Thyroid gland (tissue), 4 donors: ENCODE measurements around the gene HHIP. TPM values are rescaled to one million over a fixed set of nuclear protein-coding genes. Genes with fewer than 3 reads are reported as not detected.
A peak's percentile ranks its signal among the peaks of the same experiment; 100 is the strongest.
"Not testable (repeated sequence)": the region's sequence is repeated elsewhere in the genome, so short reads cannot be mapped to it uniquely, and the experiment has no call there.

Source experiments
- DNase-seq, 2 donors: peaks; one replicate each; pipeline ENCODE4 v3.0.0-alpha.2; 2019
- H3K27ac ChIP-seq, 3 donors: fragments of 200-600 bp; sonication (generic); 1 replicate in 2 of 3; 2 replicates in 1 of 3; pipeline ENCODE4 v1.5.1; 2016 to 2019; ENCODE audit warnings: mild to moderate bottlenecking in 1 of 3, moderate library complexity in 1 of 3
- H3K27me3 ChIP-seq: fragments of 200-600 bp; sonication (generic); one replicate; pipeline ENCODE4 v1.5.1; 2019
- H3K36me3 ChIP-seq, 2 donors: fragments of 200-600 bp; sonication (generic); one replicate each; pipeline ENCODE4 v1.5.1; 2016 to 2019
- H3K4me1 ChIP-seq, 2 donors: fragments of 200-600 bp; sonication (generic); one replicate each; pipeline ENCODE4 v1.5.1; 2017 to 2019
- H3K4me3 ChIP-seq, 3 donors: fragments of 200-600 bp; sonication (generic); replicated peaks in 1 of 3; 1 replicate in 2 of 3; 2 replicates in 1 of 3; pipeline ENCODE4 v1.5.1; 2016; ENCODE audit warnings: mild to moderate bottlenecking in 1 of 3
- H3K9me3 ChIP-seq: fragments of 200-600 bp; sonication (generic); one replicate; pipeline ENCODE4 v1.5.1; 2017
- POLR2A ChIP-seq, 2 donors: fragments of 450-650 bp; IDR thresholded peaks; one replicate each; pipeline ENCODE4 v1.6.1; 2017; ENCODE audit warnings: antibody characterized with exemption in 2 of 2, mild to moderate bottlenecking in 2 of 2, moderate library complexity in 1 of 2
- WGBS, 2 donors: methylation state at CpG; one replicate each; pipeline ENCODE4 v1.1.5; 2017; 5-methylcytosine and 5-hydroxymethylcytosine counted together
- intact Hi-C: fragments of 100-400 bp; cut with DNase I; formaldehyde crosslinking; loops from one replicate; pipeline ENCODE4 v1.15.1; 2023
- total RNA-seq, 4 donors: library from RNA; depleted of rRNA; stranded (reverse); fragments of >200 nt; gene quantifications; one replicate each; pipeline ENCODE4 v1.2.3, GENCODE V29; 2016
- TF ChIP-seq, protein P1 (sequence below), 6 experiments: fragments of 200-600 bp in 3 of 6; fragments of 450-650 bp in 3 of 6; sonication (generic) in 3 of 6; IDR thresholded peaks; one replicate each; pipeline ENCODE4 v1.5.1; 2016 to 2019; ENCODE audit warnings: antibody characterized with exemption in 6 of 6, mild to moderate bottlenecking in 2 of 6, inconsistent platforms in 1 of 6, moderate library complexity in 1 of 6

The HHIP gene
- total RNA-seq, 4 donors from 2014 or later, result 0.33 to 0.81 (median 0.47) TPM

DNA sequence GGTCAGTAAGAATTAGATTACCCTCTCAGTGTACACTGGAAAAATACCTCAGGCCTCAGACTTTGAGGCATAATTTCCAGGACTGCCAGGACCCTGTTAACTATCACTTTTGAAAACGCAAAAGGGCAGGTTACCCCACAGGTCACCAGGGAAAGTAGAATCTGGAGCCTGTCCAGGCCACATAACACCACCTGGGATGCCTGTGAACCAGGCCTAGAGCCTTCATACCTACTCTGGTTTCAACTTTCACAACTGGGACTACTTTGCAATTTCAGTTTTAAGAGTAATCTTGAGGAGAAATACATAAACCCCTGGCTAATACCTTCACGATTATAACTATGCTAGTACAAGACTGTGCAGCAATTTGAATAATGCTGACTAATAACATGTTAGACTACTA lies 132.4 kb downstream of the HHIP start:
- Histone ChIP-seq H3K4me3 (no peak overlapping the region), H3K36me3 (no peaks in the 10 kb centered on the region), H3K4me1 (no peaks in the 10 kb centered on the region), H3K27ac (no peak overlapping the region), H3K27me3 (no peaks in the 10 kb centered on the region), H3K9me3 (no peaks in the 10 kb centered on the region)
- no peak for TF ChIP-seq POLR2A (IDR thresholded peaks at IDR 0.05)
- TF ChIP-seq, protein P1, sequence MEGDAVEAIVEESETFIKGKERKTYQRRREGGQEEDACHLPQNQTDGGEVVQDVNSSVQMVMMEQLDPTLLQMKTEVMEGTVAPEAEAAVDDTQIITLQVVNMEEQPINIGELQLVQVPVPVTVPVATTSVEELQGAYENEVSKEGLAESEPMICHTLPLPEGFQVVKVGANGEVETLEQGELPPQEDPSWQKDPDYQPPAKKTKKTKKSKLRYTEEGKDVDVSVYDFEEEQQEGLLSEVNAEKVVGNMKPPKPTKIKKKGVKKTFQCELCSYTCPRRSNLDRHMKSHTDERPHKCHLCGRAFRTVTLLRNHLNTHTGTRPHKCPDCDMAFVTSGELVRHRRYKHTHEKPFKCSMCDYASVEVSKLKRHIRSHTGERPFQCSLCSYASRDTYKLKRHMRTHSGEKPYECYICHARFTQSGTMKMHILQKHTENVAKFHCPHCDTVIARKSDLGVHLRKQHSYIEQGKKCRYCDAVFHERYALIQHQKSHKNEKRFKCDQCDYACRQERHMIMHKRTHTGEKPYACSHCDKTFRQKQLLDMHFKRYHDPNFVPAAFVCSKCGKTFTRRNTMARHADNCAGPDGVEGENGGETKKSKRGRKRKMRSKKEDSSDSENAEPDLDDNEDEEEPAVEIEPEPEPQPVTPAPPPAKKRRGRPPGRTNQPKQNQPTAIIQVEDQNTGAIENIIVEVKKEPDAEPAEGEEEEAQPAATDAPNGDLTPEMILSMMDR (IDR thresholded peaks at IDR 0.05), result no peak
- 80 to 87% methylated on average over 2 of the region's 2 CpGs for WGBS, 2 donors
- DNase-seq, result no peak
- intact Hi-C loops, result no loop called here

DNA sequence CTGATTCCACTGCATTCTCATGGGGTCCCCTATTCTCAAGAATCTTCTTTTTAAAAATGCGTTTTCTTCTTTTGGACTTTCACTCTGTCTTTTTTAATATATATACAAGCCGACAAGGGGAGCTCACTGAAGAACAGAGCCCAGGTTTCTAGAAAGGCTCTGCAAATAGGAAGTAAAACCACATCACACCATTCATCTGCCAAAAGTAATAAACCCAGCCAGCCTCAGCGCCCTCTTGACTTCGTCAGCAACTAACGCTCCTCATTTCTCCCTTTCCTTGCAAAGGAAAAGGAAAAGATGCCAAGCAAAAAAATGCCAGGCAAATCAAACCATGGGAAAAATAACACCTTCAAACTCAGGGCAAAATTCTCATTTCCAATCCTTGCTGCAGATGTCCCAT lies 136.4 kb downstream of the HHIP start:
- H3K27me3 ChIP-seq, result no peaks in the 10 kb centered on the region
- intact Hi-C loops, result no loop called here
- H3K4me1 ChIP-seq, result no peaks in the 10 kb centered on the region

DNA sequence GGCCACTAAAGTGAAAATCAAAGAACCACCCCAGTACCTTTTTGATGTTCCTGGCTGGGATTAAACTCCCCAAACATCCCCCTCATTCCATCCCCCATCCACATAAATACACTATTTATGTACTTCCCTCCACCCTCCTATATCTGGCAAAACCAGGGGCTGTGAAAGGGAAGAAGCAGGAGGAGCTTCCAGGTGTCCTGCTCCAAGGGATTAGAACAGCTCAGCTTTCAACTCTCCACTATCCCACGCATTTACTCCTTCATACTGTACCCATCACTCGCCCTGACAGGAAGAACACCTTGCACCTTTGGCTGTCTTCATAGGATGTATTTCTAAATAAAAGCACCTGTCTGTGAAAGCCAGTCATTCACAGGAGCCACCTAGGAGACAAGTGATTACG lies 140.0 kb downstream of the HHIP start:
- H3K27me3 ChIP-seq, result no peaks in the 10 kb centered on the region
- DNase-seq, result no peak
- TF ChIP-seq, protein P1 (IDR thresholded peaks at IDR 0.05), result no peak
- TF ChIP-seq POLR2A (IDR thresholded peaks at IDR 0.05), result no peak
- H3K4me3 ChIP-seq, result no peak overlapping the region
- no peaks in the 10 kb centered on the region for H3K36me3 ChIP-seq
- H3K4me1 ChIP-seq, result no peaks in the 10 kb centered on the region
- no peaks in the 10 kb centered on the region for H3K9me3 ChIP-seq
- WGBS, 2 donors, result 91 to 95% methylated on average over 3 of the region's 3 CpGs
- intact Hi-C loops, result no loop called here
- no peak overlapping the region for H3K27ac ChIP-seq

More for the DNA sequence above, 136.4 kb downstream of the HHIP start:
- 72 to 80% methylated on average over 5 of the region's 5 CpGs for WGBS, 2 donors
- TF ChIP-seq, protein P1 (IDR thresholded peaks at IDR 0.05), result no peak
- no peak for TF ChIP-seq POLR2A (IDR thresholded peaks at IDR 0.05)
- no peaks in the 10 kb centered on the region for H3K9me3 ChIP-seq
- H3K4me3 ChIP-seq, result no peak overlapping the region
- H3K36me3 ChIP-seq, result no peaks in the 10 kb centered on the region
- DNase-seq, result no peak
- no peak overlapping the region for H3K27ac ChIP-seq

DNA sequence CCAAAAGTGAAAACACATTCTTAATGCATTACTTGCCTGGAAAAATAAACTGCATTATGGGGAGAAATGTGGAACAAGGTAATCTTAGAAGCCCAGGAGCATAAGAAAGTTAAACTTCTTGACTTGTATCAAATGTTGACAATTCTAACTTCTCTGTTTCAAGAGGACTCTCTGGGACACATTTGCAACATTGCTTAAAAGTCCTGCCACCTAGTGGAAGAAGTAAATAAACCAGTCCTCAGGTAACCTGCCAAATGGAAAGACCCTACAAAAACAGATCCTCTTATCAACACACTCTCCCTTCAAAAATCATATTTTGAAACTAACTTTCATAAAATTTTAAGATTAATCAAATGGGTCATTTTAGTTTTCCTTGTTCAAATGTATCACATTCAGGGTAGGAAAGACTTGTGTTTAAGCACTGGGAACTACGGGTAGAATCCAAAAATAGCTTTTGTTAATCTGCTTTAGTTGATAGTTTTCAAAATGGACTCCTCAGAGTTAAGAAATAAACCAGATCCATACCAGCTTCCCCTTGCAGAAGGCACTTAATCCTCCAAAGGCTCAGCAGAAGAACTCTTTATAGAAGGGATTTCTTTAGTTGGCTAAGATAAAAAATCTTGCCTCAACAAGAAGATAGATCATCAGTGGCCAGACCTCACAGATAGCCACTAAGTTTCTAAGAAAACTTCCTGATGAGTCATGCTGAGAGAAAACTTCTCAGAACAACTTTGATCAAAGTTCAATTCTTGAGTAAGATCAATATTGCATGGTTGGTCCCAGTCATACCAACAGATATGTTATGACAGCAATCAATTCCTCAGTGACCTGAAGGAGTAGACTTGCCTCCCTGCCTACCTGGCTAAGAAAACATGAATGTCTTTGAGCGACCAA lies 141.7 kb downstream of the HHIP start:
- no peak for DNase-seq
- no peaks in the 10 kb centered on the region for H3K36me3 ChIP-seq
- H3K4me3 ChIP-seq, result no peak overlapping the region
- intact Hi-C loops, result no loop called here
- 56 to 76% methylated on average over 2 of the region's 2 CpGs for WGBS, 2 donors
- H3K4me1 ChIP-seq, result no peaks in the 10 kb centered on the region
- TF ChIP-seq, protein P1 (IDR thresholded peaks at IDR 0.05), result peak in 3 of 6 experiments; percentile 16 to 37 (median 35)
- no peak for TF ChIP-seq POLR2A (IDR thresholded peaks at IDR 0.05)
- H3K9me3 ChIP-seq, result no peaks in the 10 kb centered on the region
- no peak overlapping the region for H3K27ac ChIP-seq
- no peaks in the 10 kb centered on the region for H3K27me3 ChIP-seq

DNA sequence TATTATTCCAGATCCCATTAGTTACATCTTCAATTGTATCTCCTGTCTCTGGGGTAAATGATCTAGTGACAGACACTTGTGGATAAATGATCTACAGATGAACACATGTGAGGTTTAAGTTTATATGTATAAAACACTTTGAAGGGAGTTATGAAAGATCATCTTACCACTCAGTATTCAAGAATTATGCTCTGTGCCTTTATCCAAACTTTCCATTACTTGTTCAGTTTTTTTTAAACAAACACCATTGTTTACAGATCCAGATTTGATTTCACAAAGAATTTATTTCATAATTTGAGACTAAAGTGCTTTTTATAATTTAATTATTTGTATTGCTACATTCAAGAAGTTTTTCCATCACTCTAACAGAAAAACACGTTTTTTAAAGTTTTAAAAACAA lies 142.5 kb downstream of the HHIP start:
- 65 to 75% methylated on average over 1 of the region's 1 CpG for WGBS, 2 donors
- no peak for TF ChIP-seq POLR2A (IDR thresholded peaks at IDR 0.05)
- TF ChIP-seq, protein P1 (IDR thresholded peaks at IDR 0.05), result no peak

DNA sequence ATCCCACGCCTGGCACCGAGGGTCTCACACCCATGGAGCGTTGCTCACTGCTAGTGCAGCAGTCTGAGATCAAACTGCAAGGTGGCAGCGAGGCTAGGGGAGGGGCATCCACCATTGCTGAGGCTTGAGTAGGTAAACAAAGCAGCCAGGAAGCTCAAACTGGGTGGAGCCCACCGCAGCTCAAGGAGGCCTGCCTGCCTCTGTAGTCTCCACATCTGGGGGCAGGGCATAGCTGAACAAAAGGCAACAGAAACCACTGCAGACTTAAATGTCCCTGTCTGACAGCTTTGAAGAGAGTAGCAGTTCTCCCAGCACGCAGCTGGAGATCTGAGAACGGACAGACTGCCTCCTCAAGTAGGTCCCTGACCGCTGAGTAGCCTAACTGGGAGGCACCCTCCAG lies 146.0 kb downstream of the HHIP start:
- H3K9me3 ChIP-seq, H3K4me3 ChIP-seq, H3K4me1 ChIP-seq, H3K27ac ChIP-seq, H3K27me3 ChIP-seq, DNase-seq, intact Hi-C loops, H3K36me3 ChIP-seq: not testable (repeated sequence)
- 91 to 94% methylated on average over 8 of the region's 8 CpGs for WGBS, 2 donors

More for the DNA sequence above, 142.5 kb downstream of the HHIP start:
- H3K27me3 ChIP-seq, result no peaks in the 10 kb centered on the region
- no peak overlapping the region for H3K4me3 ChIP-seq
- H3K9me3 ChIP-seq, result no peaks in the 10 kb centered on the region
- no peaks in the 10 kb centered on the region for H3K4me1 ChIP-seq
- no peak overlapping the region for H3K27ac ChIP-seq
- H3K36me3 ChIP-seq, result no peaks in the 10 kb centered on the region
- DNase-seq, result no peak
- intact Hi-C loops, result no loop called here
